ENCODE data around the gene NR0B2. TPM values are rescaled to one million over a fixed set of nuclear protein-coding genes. Genes with fewer than 3 reads are reported as not detected.
"Not testable (repeated sequence)": the region's sequence is repeated elsewhere in the genome, so short reads cannot be mapped to it uniquely, and the experiment has no call there.

NR0B2 gene
- total RNA-seq, 4 donors from 2014 or later = not detected

DNA sequence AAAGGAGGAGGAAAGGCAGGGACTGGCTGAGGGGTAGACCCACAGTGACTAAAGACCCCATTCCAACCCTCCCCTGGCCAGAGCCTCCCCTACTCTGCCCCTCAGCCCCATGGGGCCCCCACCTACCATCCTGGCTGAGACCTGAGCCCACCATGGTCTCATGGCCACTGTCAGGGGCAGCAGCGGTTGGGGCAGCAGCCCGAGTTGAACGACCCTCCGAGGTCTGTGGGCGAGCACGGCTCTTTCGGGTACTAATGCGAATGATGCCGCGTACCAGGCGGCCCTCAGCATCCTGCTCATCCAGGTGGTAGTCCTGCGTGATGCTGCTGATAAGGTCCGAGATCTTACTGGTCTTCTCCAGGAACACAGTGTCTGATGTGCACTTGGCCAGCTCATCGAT is 37.4 kb upstream of the NR0B2 start:
- Histone ChIP-seq H3K36me3 (no peaks in the 10 kb centered on the region), H3K27ac (no peak overlapping the region), H3K9me3 (no peaks in the 10 kb centered on the region), H3K4me1 (no peaks in the 10 kb centered on the region), H3K4me3 (no peak overlapping the region), H3K27me3 (peaks cover 0 to 3% of the 10 kb centered on the region in 2 donors)
- DNase-seq = no peak
- TF ChIP-seq, protein P1, sequence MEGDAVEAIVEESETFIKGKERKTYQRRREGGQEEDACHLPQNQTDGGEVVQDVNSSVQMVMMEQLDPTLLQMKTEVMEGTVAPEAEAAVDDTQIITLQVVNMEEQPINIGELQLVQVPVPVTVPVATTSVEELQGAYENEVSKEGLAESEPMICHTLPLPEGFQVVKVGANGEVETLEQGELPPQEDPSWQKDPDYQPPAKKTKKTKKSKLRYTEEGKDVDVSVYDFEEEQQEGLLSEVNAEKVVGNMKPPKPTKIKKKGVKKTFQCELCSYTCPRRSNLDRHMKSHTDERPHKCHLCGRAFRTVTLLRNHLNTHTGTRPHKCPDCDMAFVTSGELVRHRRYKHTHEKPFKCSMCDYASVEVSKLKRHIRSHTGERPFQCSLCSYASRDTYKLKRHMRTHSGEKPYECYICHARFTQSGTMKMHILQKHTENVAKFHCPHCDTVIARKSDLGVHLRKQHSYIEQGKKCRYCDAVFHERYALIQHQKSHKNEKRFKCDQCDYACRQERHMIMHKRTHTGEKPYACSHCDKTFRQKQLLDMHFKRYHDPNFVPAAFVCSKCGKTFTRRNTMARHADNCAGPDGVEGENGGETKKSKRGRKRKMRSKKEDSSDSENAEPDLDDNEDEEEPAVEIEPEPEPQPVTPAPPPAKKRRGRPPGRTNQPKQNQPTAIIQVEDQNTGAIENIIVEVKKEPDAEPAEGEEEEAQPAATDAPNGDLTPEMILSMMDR (IDR thresholded peaks at IDR 0.05) = no peak
- TF ChIP-seq POLR2A (IDR thresholded peaks at IDR 0.05) = no peak
- intact Hi-C loops (cut with DNase I; ENCODE audit: low total_unique reads) = no loop called here

DNA sequence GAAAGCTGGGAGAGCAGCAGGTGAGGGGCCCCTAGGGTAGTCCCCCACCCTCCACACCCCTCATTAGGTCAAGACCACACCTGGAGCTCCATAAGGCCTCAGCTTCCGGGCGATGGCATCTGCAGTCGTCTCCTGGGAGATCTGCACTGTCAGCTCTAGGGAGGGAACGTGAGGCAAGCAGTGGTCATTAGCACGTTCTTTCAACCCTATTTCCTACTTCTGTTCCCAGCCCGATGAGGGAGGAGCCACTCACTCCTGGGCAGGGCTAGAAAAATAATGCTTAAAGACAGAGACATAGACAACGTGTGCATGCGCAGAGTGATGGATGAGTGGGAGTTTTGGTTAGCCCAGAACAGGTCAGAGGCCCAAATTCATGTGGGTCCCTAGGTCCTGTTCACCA is 36.8 kb upstream of the NR0B2 start:
- intact Hi-C loops (cut with DNase I; ENCODE audit: low total_unique reads) = no loop called here
- Histone ChIP-seq H3K27me3 (peaks cover 0 to 3% of the 10 kb centered on the region in 2 donors), H3K36me3 (no peaks in the 10 kb centered on the region), H3K27ac (no peak overlapping the region), H3K4me3 (no peak overlapping the region), H3K9me3 (no peaks in the 10 kb centered on the region), H3K4me1 (no peaks in the 10 kb centered on the region)
- DNase-seq = no peak
- TF ChIP-seq POLR2A (IDR thresholded peaks at IDR 0.05) = no peak

DNA sequence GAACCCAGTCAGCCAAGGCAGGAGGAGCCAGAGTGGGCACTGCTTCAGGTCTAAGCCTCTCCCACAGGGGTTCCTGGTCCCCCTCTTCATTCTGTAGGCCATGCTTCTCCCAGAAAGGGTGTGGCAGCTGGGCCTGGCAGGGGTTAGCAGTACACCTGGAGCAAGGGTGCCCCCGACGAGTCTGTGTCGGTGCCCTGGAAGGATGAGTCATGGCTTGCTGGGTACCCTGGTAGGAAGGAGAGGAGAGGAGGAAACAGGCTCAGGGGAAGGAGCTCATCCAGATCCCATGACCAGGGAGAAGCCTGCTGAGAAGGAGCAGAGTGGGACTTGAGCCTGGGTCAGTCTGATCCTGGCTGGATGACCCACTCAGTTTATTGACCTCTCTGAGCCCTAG is 36.1 kb upstream of the NR0B2 start:
- H3K4me3 ChIP-seq = no peak overlapping the region
- H3K27ac ChIP-seq = no peak overlapping the region
- no peaks in the 10 kb centered on the region for H3K9me3 ChIP-seq
- no peak for DNase-seq
- intact Hi-C loops (cut with DNase I; ENCODE audit: low total_unique reads) = no loop called here
- no peaks in the 10 kb centered on the region for H3K36me3 ChIP-seq
- TF ChIP-seq POLR2A (IDR thresholded peaks at IDR 0.05) = no peak
- TF ChIP-seq, protein P1 (IDR thresholded peaks at IDR 0.05) = no peak
- no peaks in the 10 kb centered on the region for H3K4me1 ChIP-seq
- no peaks in the 10 kb centered on the region for H3K27me3 ChIP-seq

DNA sequence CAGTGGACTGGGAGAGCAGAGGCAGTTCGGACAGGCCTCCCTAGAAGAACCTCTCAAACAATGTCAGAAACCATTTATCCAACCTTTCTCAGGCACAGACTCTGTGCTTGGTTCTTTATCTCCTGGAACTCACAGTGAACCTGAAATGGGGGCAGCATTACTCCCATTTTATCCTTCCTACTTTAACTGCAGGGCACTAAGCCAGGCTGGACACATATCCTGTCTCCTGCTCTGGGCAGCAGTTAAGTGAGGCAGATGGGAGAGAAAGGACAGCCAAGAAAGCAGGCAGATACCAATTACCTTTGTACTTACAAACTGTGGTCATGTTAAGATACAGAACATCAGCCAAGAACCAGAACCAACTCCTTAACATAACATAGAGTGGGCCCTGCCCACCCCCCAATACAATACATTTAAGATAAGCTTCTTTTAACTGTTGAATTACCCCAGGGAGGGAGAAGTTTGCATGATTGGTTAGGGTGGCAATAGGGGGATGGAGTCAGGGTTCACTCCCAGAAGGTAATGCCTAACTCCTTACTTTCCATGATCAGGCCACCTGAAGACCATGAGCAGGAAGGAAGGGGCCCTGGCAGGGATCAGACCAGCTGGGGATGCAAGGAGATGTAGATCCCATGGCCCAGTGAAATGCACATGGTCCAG is 35.6 kb upstream of the NR0B2 start:
- Histone ChIP-seq H3K4me3 (no peak overlapping the region), H3K27me3 (no peaks in the 10 kb centered on the region), H3K36me3 (no peaks in the 10 kb centered on the region), H3K9me3 (no peaks in the 10 kb centered on the region), H3K4me1 (no peaks in the 10 kb centered on the region), H3K27ac (no peak overlapping the region)
- DNase-seq = no peak
- intact Hi-C loops (cut with DNase I; ENCODE audit: low total_unique reads) = no loop called here
- TF ChIP-seq, protein P1 (IDR thresholded peaks at IDR 0.05) = no peak
- no peak for TF ChIP-seq POLR2A (IDR thresholded peaks at IDR 0.05)

DNA sequence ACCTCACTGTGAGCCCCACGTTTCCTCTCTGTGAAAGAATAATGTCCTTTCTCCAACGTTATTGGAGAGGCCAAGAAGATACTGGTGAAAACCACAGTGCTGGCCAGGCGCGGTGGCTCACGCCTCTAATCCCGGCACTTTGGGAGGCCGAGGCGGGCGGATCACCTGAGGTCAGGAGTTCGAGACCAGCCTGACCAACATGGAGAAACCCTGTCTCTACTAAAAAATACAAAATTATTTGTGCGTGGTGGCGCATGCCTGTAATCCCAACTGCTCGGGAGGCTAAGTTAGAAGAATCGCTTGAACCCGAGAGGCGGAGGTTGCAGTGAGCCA is 34.9 kb upstream of the NR0B2 start:
- H3K27ac ChIP-seq; H3K36me3 ChIP-seq; H3K9me3 ChIP-seq; DNase-seq; H3K4me1 ChIP-seq; H3K4me3 ChIP-seq; intact Hi-C loops (cut with DNase I; ENCODE audit: low total_unique reads); H3K27me3 ChIP-seq: not testable (repeated sequence)

DNA sequence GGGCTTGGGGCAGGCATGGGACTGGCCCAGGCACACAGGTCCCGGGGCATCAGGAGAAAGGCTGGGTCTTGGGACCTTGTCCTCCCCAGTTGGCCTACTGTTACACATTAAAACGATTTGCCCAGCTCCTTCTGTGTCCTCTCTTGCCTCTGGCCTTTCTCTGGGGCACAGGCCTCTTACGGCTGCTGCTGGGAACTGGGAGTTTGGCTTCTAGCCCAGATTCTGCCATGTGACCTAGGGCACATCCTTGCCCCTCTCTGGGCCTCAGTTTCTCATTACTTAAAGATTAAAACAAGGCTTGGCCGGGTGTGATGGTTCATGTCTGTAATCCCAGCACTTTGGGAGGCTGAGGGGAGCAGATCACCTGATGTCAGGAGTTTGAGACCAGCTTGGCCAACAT is 32.5 kb upstream of the NR0B2 start:
- Histone ChIP-seq H3K9me3 (no peaks in the 10 kb centered on the region), H3K36me3 (no peaks in the 10 kb centered on the region), H3K4me3 (no peak overlapping the region), H3K27me3 (no peaks in the 10 kb centered on the region), H3K4me1 (no peaks in the 10 kb centered on the region), H3K27ac (no peak overlapping the region)
- no peak for DNase-seq
- intact Hi-C loops (cut with DNase I; ENCODE audit: low total_unique reads) = no loop called here
- no peak for TF ChIP-seq POLR2A (IDR thresholded peaks at IDR 0.05)
- TF ChIP-seq, protein P1 (IDR thresholded peaks at IDR 0.05) = no peak

Measured in uterus (tissue), 4 donors.